Upper lobe of right lung (tissue), 1 donor: ENCODE results near the gene METTL6. TPM values are rescaled to one million over a fixed set of nuclear protein-coding genes. Genes with fewer than 3 reads are reported as not detected.
"Not testable (repeated sequence)": the region's sequence is repeated elsewhere in the genome, so short reads cannot be mapped to it uniquely, and the experiment has no call there.

ENCODE experiments used
- ATAC-seq: fragments of 200-7000 bp; cut with Tn5 transposase; one replicate; pipeline ENCODE4 v1.9.1; 2020; ENCODE audit warnings: mild to moderate bottlenecking, moderate library complexity
- DNase-seq: peaks from one replicate; pipeline ENCODE4 v3.0.0-alpha.2; 2020
- H3K27ac ChIP-seq: fragments of 200-600 bp; one replicate; pipeline ENCODE4 v1.8.0; 2022
- H3K27me3 ChIP-seq: fragments of 200-600 bp; one replicate; pipeline ENCODE4 v1.8.0; 2022; ENCODE audit warnings: mild to moderate bottlenecking
- H3K36me3 ChIP-seq: fragments of 200-600 bp; one replicate; pipeline ENCODE4 v1.8.0; 2022
- H3K4me1 ChIP-seq: fragments of 200-600 bp; one replicate; pipeline ENCODE4 v1.8.0; 2022
- H3K4me3 ChIP-seq: fragments of 200-600 bp; one replicate; pipeline ENCODE4 v1.8.0; 2022; ENCODE audit warnings: mild to moderate bottlenecking
- H3K9me3 ChIP-seq: fragments of 200-600 bp; one replicate; pipeline ENCODE4 v1.8.0; 2022
- intact Hi-C: fragments of 100-400 bp; cut with DNase I; formaldehyde crosslinking; loops from one replicate; pipeline ENCODE4 v1.11.0; 2022
- total RNA-seq: library from RNA; stranded (reverse); fragmentation: NEBNext Ultra II Directional; extraction: Animal tissue kit (Norgen Biotek cat#: 25700); gene quantifications from one replicate; pipeline ENCODE4 v1.2.1, GENCODE V29; 2021
- TF ChIP-seq, protein P1 (sequence below): fragments of 200-600 bp; IDR thresholded peaks from one replicate; pipeline ENCODE4 v1.8.0; 2022; ENCODE audit warnings: antibody characterized with exemption
- donor health status: DM: no; HTN: yes; CAD: no; lungs with severe emphysema.

METTL6 gene
- total RNA-seq, 1 donor from 2014 or later, result 14.4 TPM

DNA sequence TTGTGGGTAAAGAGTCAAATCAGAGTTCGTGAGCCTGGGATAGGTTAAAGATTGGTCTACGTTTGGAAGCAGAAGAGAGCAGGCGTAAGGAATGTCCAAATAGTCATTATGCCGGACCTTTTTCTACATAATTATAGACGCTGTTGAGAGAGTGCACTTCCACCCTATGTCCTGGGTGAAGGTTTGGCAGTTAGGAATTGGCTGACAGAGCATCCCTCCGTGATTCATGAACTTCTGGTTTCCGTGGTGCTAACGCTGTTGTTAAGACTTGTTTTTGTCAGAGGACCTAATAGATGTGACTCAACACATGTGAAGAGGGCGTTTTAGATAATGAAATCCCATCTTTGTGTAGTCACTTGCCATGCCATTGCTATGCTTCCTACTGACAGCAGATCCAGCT is 1.2 kb upstream of the METTL6 start:
- peak overlapping the region; percentile 97 for H3K4me3 ChIP-seq
- no peaks in the 10 kb centered on the region for H3K27me3 ChIP-seq
- TF ChIP-seq, protein P1, sequence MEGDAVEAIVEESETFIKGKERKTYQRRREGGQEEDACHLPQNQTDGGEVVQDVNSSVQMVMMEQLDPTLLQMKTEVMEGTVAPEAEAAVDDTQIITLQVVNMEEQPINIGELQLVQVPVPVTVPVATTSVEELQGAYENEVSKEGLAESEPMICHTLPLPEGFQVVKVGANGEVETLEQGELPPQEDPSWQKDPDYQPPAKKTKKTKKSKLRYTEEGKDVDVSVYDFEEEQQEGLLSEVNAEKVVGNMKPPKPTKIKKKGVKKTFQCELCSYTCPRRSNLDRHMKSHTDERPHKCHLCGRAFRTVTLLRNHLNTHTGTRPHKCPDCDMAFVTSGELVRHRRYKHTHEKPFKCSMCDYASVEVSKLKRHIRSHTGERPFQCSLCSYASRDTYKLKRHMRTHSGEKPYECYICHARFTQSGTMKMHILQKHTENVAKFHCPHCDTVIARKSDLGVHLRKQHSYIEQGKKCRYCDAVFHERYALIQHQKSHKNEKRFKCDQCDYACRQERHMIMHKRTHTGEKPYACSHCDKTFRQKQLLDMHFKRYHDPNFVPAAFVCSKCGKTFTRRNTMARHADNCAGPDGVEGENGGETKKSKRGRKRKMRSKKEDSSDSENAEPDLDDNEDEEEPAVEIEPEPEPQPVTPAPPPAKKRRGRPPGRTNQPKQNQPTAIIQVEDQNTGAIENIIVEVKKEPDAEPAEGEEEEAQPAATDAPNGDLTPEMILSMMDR, result no peak
- intact Hi-C loops, result no loop called here
- peaks cover 50% of the 10 kb centered on the region for H3K36me3 ChIP-seq
- DNase-seq, result no peak
- ATAC-seq, result peak; percentile 26
- peaks cover 24% of the 10 kb centered on the region for H3K4me1 ChIP-seq
- no peak overlapping the region for H3K27ac ChIP-seq
- no peaks in the 10 kb centered on the region for H3K9me3 ChIP-seq

DNA sequence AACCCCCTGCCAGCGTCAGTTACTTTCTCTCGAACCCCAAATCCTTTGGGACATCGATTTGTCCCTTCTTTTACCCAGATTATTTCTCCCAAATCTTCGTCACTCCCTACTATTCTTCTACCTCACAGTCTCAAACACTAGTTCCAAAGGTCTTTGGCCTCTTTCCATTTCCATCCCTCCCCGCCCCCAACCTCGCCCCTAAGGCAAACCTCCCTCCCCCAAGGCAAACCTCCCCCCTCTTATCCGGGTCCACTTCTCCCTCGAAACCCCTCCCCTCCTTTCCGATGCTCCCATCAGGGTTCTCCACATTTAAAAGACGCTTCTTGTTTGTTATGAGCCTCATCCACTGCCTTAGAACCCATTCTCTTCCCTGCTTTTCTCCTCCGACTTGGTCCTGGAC is 637 bp upstream of the METTL6 start:
- peak overlapping the region; percentile 97 for H3K4me3 ChIP-seq
- H3K4me1 ChIP-seq, result peaks cover 24% of the 10 kb centered on the region
- no peaks in the 10 kb centered on the region for H3K27me3 ChIP-seq
- H3K9me3 ChIP-seq, result no peaks in the 10 kb centered on the region
- peaks cover 50% of the 10 kb centered on the region for H3K36me3 ChIP-seq
- intact Hi-C loops, result no loop called here
- DNase-seq (no peak), ATAC-seq (peak; percentile 13)
- TF ChIP-seq, protein P1, result no peak
- peak overlapping the region; percentile 91 for H3K27ac ChIP-seq

DNA sequence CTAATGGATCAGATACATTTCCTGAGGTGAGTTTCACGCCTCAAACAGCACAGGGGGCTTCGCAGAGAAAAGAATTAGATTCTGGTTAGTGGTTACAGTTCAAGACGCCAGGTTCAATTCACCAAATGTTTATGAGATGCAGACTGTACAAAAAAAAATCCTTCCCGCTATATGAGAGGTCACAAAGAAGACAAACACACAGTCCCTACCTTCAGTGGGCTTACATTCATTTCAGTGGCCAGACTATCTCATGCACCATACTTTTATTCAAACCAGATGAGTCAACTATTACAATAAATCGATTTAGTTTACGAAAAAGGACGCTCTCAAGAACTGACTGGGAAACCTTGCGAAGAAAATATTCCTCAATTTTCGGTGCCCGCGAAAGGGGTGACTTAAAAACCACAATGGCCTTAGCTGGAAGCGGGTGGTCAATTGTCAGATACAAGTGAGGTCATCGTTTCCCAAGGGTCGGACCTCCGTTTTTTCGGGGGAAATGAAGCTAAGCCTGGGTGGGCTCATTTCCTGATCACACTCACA is 695 bp downstream of the METTL6 start:
- intact Hi-C loops, result no loop called here
- Histone ChIP-seq H3K36me3 (peaks cover 50% of the 10 kb centered on the region), H3K4me1 (peaks cover 24% of the 10 kb centered on the region), H3K9me3 (no peaks in the 10 kb centered on the region), H3K27ac (peak overlapping the region; percentile 91), H3K27me3 (no peaks in the 10 kb centered on the region), H3K4me3 (peak overlapping the region; percentile 97)
- ATAC-seq (no peak), DNase-seq (no peak)
- TF ChIP-seq, protein P1, result no peak

DNA sequence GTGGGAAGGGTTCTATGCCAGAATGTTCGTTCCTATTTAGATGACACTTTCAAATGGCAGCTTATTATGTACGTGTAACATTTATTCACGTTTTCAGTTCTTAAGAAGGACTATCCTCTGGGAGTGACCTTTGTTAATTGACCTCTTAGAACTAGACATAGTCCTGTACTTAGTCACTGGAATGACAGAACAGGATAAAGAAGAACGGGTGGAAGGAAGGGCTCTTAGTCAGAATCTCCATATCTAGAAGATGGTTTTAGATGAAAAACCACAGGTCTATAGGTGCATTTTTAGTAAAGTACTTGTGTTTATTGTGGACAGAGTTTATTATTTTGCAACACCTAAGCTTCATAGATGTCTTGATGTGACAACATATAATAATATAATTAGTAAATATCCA is 6.5 kb downstream of the METTL6 start:
- TF ChIP-seq, protein P1, result no peak
- H3K36me3 ChIP-seq, result peaks cover 82% of the 10 kb centered on the region
- no peaks in the 10 kb centered on the region for H3K27me3 ChIP-seq
- intact Hi-C loops, result no loop called here
- no peak for ATAC-seq
- peaks cover 6% of the 10 kb centered on the region for H3K4me1 ChIP-seq
- no peak overlapping the region for H3K27ac ChIP-seq
- H3K4me3 ChIP-seq, result no peak overlapping the region
- no peak for DNase-seq
- H3K9me3 ChIP-seq, result no peaks in the 10 kb centered on the region

DNA sequence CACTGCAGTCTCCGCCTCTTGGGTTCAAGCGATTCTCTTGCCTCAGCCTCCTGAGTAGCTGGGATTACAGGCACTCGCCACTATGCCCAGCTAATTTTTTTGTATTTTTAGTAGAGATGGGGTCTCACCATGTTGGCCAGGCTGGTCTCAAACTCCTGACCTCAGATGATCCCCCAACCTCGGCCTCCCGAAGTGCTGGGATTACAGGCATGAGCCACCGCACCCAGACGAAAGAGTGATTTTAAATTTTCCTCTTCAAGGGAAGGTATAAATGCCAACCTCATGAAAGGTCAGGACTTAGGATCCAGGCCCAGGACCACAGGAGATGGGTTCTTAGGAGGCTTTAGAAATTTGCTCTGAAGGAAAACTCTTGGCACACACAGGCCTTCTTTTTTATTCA is 16.4 kb downstream of the METTL6 start:
- H3K27ac ChIP-seq, DNase-seq, H3K9me3 ChIP-seq, ATAC-seq, H3K4me3 ChIP-seq, H3K27me3 ChIP-seq, H3K4me1 ChIP-seq, intact Hi-C loops: not testable (repeated sequence)
- H3K36me3 ChIP-seq, result peaks cover 55% of the 10 kb centered on the region

DNA sequence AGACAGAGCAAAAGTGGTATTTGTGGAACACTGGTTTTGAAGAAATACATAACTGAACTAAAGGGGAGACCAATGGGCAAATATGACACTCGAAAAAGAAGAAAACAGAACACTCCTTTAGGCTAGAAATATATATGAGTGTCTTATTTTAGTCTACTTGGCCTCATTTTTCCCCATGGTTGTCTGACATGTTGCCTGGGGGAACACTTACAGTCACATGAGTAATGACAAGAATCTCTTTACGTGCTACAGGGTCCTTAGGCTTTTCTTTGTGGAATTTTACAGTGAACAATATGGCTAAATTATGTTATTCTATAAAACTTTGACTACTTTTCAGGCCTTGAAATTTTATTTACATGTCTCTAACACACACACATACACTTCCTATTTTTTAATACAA is 17.6 kb downstream of the METTL6 start:
- H3K36me3 ChIP-seq, result peaks cover 43% of the 10 kb centered on the region
- no peak overlapping the region for H3K4me3 ChIP-seq
- DNase-seq (no peak), ATAC-seq (no peak)
- no peaks in the 10 kb centered on the region for H3K27me3 ChIP-seq
- peaks cover 6% of the 10 kb centered on the region for H3K4me1 ChIP-seq
- H3K9me3 ChIP-seq, result no peaks in the 10 kb centered on the region
- intact Hi-C loops, result no loop called here
- TF ChIP-seq, protein P1, result no peak
- H3K27ac ChIP-seq, result no peak overlapping the region
